Head of caudate nucleus (tissue), 42 donors: ENCODE data around the gene ANO6.

ENCODE experiments used
- DNase-seq, 42 donors: peaks; one replicate each; pipeline versions ENCODE4 v3.0.0 to v3.0.0-alpha.2; 2020 to 2021; ENCODE audit warnings: mixed read lengths in 7 of 42
- intact Hi-C: fragments of 100-400 bp; cut with DNase I; formaldehyde crosslinking; loops from one replicate; pipeline ENCODE4 v1.15.0; 2022

ANO6 gene

DNA sequence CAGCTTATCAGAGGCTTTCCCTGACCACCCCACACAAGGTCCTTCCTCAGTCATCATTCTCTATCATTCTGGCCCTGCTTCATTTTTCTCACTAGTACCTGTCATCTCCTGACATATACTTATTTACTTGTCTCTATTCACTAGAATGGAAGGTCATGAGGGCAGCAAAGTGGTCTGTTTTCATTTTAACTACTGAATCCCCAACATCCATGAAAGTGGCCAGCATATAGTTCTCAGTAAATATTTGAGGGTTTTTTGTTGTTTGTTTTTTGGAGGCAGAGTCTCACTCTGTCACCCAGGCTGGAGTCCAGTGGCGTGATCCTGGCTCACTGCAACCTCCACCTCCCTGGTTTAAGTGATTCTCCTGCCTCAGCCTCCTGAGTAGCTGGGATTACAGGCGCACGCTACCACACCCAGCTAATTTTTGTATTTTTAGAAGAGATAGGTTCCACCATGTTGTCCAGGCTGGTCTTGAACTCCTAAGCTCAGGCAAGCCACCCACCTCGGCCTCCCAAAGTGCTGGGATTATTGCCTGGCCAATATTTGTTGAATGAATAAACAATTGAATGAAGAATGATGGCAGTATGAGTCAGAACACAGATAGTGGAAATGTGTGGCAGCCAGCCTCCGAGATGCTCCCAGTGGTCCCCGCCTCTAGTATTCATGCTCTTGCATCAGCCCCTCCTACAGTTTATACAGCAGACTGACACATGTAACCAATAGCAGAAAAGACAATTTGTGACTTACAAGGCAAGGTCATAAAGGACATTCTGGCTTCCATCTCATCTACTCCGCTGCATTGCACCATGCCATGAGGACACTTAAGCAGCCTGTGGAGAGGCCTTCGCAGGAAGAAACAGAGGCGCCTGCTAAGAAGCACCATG, 7.0 kb upstream of the ANO6 start:
- intact Hi-C loops: no loop called here
- DNase-seq: no peak

DNA sequence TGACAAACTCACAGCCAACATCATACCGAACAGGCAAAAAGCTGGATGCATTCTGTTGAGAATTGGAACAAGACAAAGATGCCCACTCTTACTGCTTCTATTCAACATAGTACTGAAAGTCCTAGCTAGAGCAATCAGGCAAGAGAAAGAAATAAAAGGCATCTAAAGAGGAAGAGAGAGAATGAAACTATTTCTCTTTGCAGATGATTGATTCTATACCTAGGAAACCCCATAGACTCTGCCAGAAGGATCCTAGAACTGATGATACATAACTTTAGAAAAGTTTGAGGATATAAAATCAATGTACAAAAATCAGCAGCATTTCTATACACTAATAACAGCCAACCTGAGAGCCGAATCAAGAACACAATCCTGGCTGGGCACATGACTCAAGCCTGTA, 6.1 kb upstream of the ANO6 start:
- intact Hi-C loops: no loop called here
- no peak for DNase-seq

GRCh38 chr12:45212064-45212463, 3.8 kb upstream of the ANO6 start:
- intact Hi-C loops: no loop called here
- DNase-seq: no peak

GRCh38 chr12:45213107-45213506, 2.8 kb upstream of the ANO6 start:
- intact Hi-C loops: no loop called here
- no peak for DNase-seq

GRCh38 chr12:45214071-45214470, 1.8 kb upstream of the ANO6 start:
- intact Hi-C loops: no loop called here
- no peak for DNase-seq

- DNase-seq: no peak
- intact Hi-C loops: loop anchor here (5.0 kb wide), 1 partner anchor 512 kb away; the partner anchor contains the start of gene ARID2
Measured at GRCh38 chr12:45214749-45215418, 1.0 kb upstream of the ANO6 start.

DNA sequence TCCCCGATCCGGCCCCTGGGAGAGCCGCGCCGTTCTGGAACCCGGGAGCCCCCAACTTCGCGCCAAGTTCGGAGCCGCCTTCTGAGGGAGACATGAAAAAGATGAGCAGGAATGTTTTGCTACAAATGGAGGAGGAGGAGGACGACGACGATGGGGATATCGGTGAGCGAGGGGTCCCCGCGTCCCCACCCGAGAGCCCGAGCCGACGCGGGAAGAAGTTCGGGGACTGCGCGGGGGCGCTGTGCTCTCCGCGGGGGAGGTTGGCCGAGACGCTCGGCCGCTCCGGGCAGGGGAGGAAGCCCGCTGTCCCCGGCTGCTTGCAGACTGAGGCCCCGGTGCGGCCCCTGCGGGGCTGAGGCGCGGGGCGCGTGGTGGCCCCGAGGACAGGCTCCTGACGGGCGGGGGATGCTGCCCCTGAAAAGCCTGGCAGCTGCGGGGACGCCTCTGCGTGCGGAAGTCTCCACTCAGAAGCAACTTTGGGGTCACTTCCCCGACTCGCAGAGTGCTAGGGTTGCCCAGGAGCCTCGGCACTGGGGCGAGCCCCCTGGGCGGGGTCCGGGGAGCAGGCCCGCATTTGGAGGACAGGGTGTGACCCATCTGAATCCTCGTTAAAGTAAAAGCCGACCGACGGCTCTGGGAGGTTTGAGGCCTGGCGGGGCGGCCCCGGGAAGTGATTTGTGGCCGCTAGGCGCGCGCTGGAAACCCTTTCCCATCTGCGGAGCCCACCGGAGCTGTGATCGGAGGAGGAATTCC, 511 bp downstream of the ANO6 start:
- DNase-seq: peak in 40 of 42 donors; percentile 2 to 60 (median 34)
- intact Hi-C loops: loop anchor here (5.0 kb wide), 1 partner anchor 511 kb away; the partner anchor contains the start of gene ARID2

- no peak for DNase-seq
- intact Hi-C loops: loop anchor here (5.0 kb wide), 1 partner anchor 510 kb away; the partner anchor contains the start of gene ARID2
Measured at GRCh38 chr12:45216983-45217485, 1.1 kb downstream of the ANO6 start.

DNA sequence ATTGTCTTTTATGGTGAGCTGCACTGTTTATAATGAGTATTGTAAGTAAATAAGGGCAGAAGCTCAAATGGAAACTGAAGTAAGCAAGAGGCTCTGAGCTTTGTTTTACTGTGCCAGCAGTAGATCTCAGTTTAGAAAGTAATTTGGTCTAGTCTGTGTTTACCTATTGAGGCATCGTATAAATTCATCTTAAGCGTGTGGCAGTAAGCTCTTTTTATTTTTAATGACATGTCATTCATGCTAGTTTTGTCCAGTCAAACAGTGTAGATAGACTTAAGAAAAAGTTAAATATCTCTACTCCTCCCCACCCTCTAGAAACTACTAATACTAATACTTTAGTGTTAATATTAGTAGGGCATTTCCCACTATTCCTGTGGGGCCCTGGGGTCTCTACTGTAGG, 2.0 kb downstream of the ANO6 start:
- no peak for DNase-seq
- intact Hi-C loops: loop anchor here (5.0 kb wide), 1 partner anchor 509 kb away; the partner anchor contains the start of gene ARID2

- DNase-seq: no peak
- intact Hi-C loops: loop anchor here (5.0 kb wide), 1 partner anchor 508 kb away; the partner anchor contains the start of gene ARID2
Measured at GRCh38 chr12:45219621-45220020, 3.7 kb downstream of the ANO6 start.

GRCh38 chr12:45220363-45220931, 4.6 kb downstream of the ANO6 start:
- intact Hi-C loops: no loop called here
- no peak for DNase-seq

GRCh38 chr12:45220969-45221368, 5.1 kb downstream of the ANO6 start:
- DNase-seq: no peak
- intact Hi-C loops: no loop called here

GRCh38 chr12:45223868-45224267, 8.0 kb downstream of the ANO6 start:
- no peak for DNase-seq
- intact Hi-C loops: no loop called here

DNA sequence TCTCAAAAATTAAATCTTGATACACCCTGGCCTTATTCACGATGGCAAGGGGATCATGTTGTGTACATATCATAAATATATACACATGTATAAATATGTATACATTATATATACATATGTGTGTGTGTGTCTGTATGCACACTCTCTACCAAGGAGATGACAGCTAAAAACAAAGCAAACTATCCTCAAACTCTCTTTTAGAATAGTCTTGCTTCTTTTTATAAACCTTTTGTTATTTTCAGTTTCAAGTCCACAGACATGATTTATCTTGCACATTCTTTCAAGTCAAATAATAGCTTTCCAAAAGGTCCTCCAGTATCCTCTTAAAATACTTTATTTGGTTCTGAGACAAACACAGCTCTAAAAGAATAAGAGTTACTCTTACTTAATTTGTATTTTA, 8.4 kb downstream of the ANO6 start:
- DNase-seq: no peak
- intact Hi-C loops: no loop called here

- no peak for DNase-seq
- intact Hi-C loops: no loop called here
Measured at GRCh38 chr12:45226021-45226420, 10.1 kb downstream of the ANO6 start.

- no peak for DNase-seq
Measured at GRCh38 chr12:45227316-45228067, 11.6 kb downstream of the ANO6 start.

GRCh38 chr12:45231515-45232145, 15.7 kb downstream of the ANO6 start:
- intact Hi-C loops: no loop called here
- DNase-seq: no peak

More at GRCh38 chr12:45227316-45228067, 11.6 kb downstream of the ANO6 start:
- intact Hi-C loops: no loop called here
